Smooth muscle cell (in vitro differentiated cells): ENCODE data around the gene RABGGTA. TPM values are rescaled to one million over a fixed set of nuclear protein-coding genes. Genes with fewer than 3 reads are reported as not detected.

Experiments used
- DNase-seq: peaks from one replicate; lab custom pipeline; 2025; ENCODE audit not compliant: unreplicated experiment; lab: John Stamatoyannopoulos, UW
- H2AFZ ChIP-seq: fragments of 200-600 bp; sonication (generic); 2 replicates; pipeline ENCODE4 v1.6.0; 2016; ENCODE audit warnings: antibody characterized with exemption, low read depth, mild to moderate bottlenecking
- H3F3A ChIP-seq: fragments of 200-600 bp; sonication (generic); 2 replicates; pipeline ENCODE4 v1.6.0; 2017; ENCODE audit warnings: antibody characterized with exemption, low read depth
- H3K27ac ChIP-seq: fragments of 200-600 bp; sonication (generic); 2 replicates; pipeline ENCODE4 v1.5.1; 2016; ENCODE audit warnings: low read depth, mild to moderate bottlenecking
- H3K27me3 ChIP-seq: fragments of 200-600 bp; sonication (generic); 2 replicates; pipeline ENCODE4 v1.6.1; 2016; ENCODE audit warnings: low read depth, mild to moderate bottlenecking
- H3K36me3 ChIP-seq: fragments of 200-600 bp; sonication (generic); 2 replicates; pipeline ENCODE4 v1.5.1; 2016; ENCODE audit warnings: low read depth
- H3K4me1 ChIP-seq: fragments of 200-600 bp; sonication (generic); 2 replicates; pipeline ENCODE4 v1.5.1; 2016; ENCODE audit warnings: low read depth
- H3K4me2 ChIP-seq: fragments of 200-600 bp; sonication (generic); 2 replicates; pipeline ENCODE4 v1.6.0; 2016; ENCODE audit warnings: mild to moderate bottlenecking
- H3K4me3 ChIP-seq: fragments of 200-600 bp; sonication (generic); 2 replicates; pipeline ENCODE4 v1.5.1; 2016; ENCODE audit warnings: mild to moderate bottlenecking
- H3K79me2 ChIP-seq: fragments of 200-600 bp; sonication (generic); 2 replicates; pipeline ENCODE4 v1.6.0; 2016; ENCODE audit warnings: low read depth, mild to moderate bottlenecking
- H3K9ac ChIP-seq: fragments of 200-600 bp; sonication (generic); 2 replicates; pipeline ENCODE4 v1.6.0; 2016; ENCODE audit warnings: low read depth
- H3K9me3 ChIP-seq: fragments of 200-600 bp; sonication (generic); replicated peaks from 2 replicates; pipeline ENCODE4 v1.5.1; 2016; ENCODE audit warnings: low read depth
- H4K20me1 ChIP-seq: fragments of 200-600 bp; sonication (generic); 2 replicates; pipeline ENCODE4 v1.6.0; 2016; ENCODE audit warnings: low read depth
- CTCF ChIP-seq: fragments of 200-600 bp; sonication (generic); IDR thresholded peaks from 2 replicates; pipeline ENCODE4 v1.5.1; 2017; ENCODE audit warnings: borderline replicate concordance, mild to moderate bottlenecking, antibody characterized with exemption; ENCODE audit not compliant: insufficient read depth, poor library complexity, severe bottlenecking
- WGBS: methylation state at CpG from one replicate; pipeline ENCODE4 v1.1.7; 2016; ENCODE audit warnings: low lambda C conversion rate; 5-methylcytosine and 5-hydroxymethylcytosine counted together
- polyA plus RNA-seq: library from polyadenylated mRNA; unstranded; fragments of >200 nt; fragmentation: Nextera tagmentation; extraction: Ambion mirVana; gene quantifications from 2 replicates; pipeline ENCODE4 v1.2.1, GENCODE V29; 2016
- total RNA-seq: library from RNA; depleted of rRNA; stranded (reverse); fragments of >200 nt; gene quantifications from 2 replicates; pipeline ENCODE4 v1.2.3, GENCODE V29; 2014

The RABGGTA gene
- total and polyA plus RNA-seq, 2 experiments from 2014 or later: 18.5 to 33.4 TPM

GRCh38 chr14:24258548-24259265 lies 12.7 kb downstream of the RABGGTA start:
- Histone ChIP-seq H3K9me3 (no peaks in the 10 kb centered on the region), H3K4me3 (no peak overlapping the region), H3K79me2 (no peaks in the 10 kb centered on the region), H3K4me1 (no peaks in the 10 kb centered on the region), H3F3A (no peaks in the 10 kb centered on the region), H3K9ac (no peak overlapping the region), H3K36me3 (no peaks in the 10 kb centered on the region), H3K4me2 (no peak overlapping the region), H4K20me1 (no peaks in the 10 kb centered on the region), H2AFZ (no peak overlapping the region), H3K27me3 (no peaks in the 10 kb centered on the region), H3K27ac (no peak overlapping the region)
- WGBS: 95% methylated on average over 18 of the region's 18 CpGs
- no peak for DNase-seq
- no peak for TF ChIP-seq CTCF

- H4K20me1 ChIP-seq: no peaks in the 10 kb centered on the region
- no peak overlapping the region for H3K4me2 ChIP-seq
- no peaks in the 10 kb centered on the region for H3K4me1 ChIP-seq
- no peaks in the 10 kb centered on the region for H3K79me2 ChIP-seq
- H3K4me3 ChIP-seq: no peak overlapping the region
- no peak overlapping the region for H3K27ac ChIP-seq
- no peak for TF ChIP-seq CTCF
- no peaks in the 10 kb centered on the region for H3K36me3 ChIP-seq
- WGBS: 98% methylated on average over 8 of the region's 9 CpGs
- no peaks in the 10 kb centered on the region for H3K9me3 ChIP-seq
- DNase-seq: no peak
- no peaks in the 10 kb centered on the region for H3F3A ChIP-seq
- H3K27me3 ChIP-seq: no peaks in the 10 kb centered on the region
- H2AFZ ChIP-seq: no peak overlapping the region
- H3K9ac ChIP-seq: no peak overlapping the region
These were observed 13.3 kb downstream of the RABGGTA start for GRCh38 chr14:24258119-24258518.

GRCh38 chr14:24256960-24257359 lies 14.4 kb downstream of the RABGGTA start:
- WGBS: 90% methylated on average over 3 of the region's 4 CpGs
- no peak overlapping the region for H3K4me3 ChIP-seq
- no peak overlapping the region for H3K9ac ChIP-seq
- TF ChIP-seq CTCF: no peak
- no peaks in the 10 kb centered on the region for H3K27me3 ChIP-seq
- peaks cover 4% of the 10 kb centered on the region for H3K4me1 ChIP-seq
- H4K20me1 ChIP-seq: no peaks in the 10 kb centered on the region
- no peaks in the 10 kb centered on the region for H3K36me3 ChIP-seq
- H3K79me2 ChIP-seq: no peaks in the 10 kb centered on the region
- H3K27ac ChIP-seq: no peak overlapping the region
- no peaks in the 10 kb centered on the region for H3F3A ChIP-seq
- no peak overlapping the region for H3K4me2 ChIP-seq
- DNase-seq: no peak
- H2AFZ ChIP-seq: no peak overlapping the region
- no peaks in the 10 kb centered on the region for H3K9me3 ChIP-seq
